DND-41 (cell line): ENCODE results near the gene TNS3.

Source experiments
- ATAC-seq: fragments of 200-7000 bp; cut with Tn5 transposase; 3 replicates; pipeline ENCODE4 v1.9.1; 2021; ENCODE audit warnings: low read depth; ENCODE audit not compliant: insufficient read depth
- DNase-seq: peaks from one replicate; pipeline ENCODE4 v3.0.0-alpha.2; 2020
- H2AFZ ChIP-seq: 2 replicates; pipeline ENCODE4 v1.6.0; 2012; ENCODE audit warnings: low read depth, low read length
- H3K27ac ChIP-seq: 2 replicates; pipeline ENCODE4 v1.5.1; 2012; ENCODE audit warnings: low read length, inconsistent platforms
- H3K27me3 ChIP-seq: fragments of 200-600 bp; sonication (generic); 2 replicates; pipeline ENCODE4 v1.6.0; 2012; ENCODE audit warnings: low read length, mild to moderate bottlenecking, inconsistent platforms; ENCODE audit not compliant: insufficient read depth, poor library complexity
- H3K36me3 ChIP-seq: 2 replicates; pipeline ENCODE4 v1.5.1; 2012; ENCODE audit warnings: low read length, inconsistent platforms; ENCODE audit not compliant: insufficient read depth
- H3K4me1 ChIP-seq: 2 replicates; pipeline ENCODE4 v1.5.1; 2012; ENCODE audit warnings: mild to moderate bottlenecking, low read length; ENCODE audit not compliant: insufficient read depth
- H3K4me2 ChIP-seq: 2 replicates; pipeline ENCODE4 v1.6.0; 2012; ENCODE audit warnings: mild to moderate bottlenecking, moderate library complexity, low read length, inconsistent platforms; ENCODE audit not compliant: insufficient read depth
- H3K4me3 ChIP-seq, 2 experiments: fragments of 200-600 bp in 1 of 2; shearing (Covaris generic) in 1 of 2; 2 replicates each; pipeline ENCODE4 v1.5.1; 2012 to 2016; ENCODE audit warnings: inconsistent platforms in 2 of 2, low read length in 2 of 2, mild to moderate bottlenecking in 2 of 2, low read depth in 1 of 2, moderate library complexity in 1 of 2
- H3K79me2 ChIP-seq: 2 replicates; pipeline ENCODE4 v1.6.0; 2012; ENCODE audit warnings: low read length, inconsistent platforms; ENCODE audit not compliant: insufficient read depth
- H3K9ac ChIP-seq: 2 replicates; pipeline ENCODE4 v1.6.0; 2012; ENCODE audit warnings: low read depth, mild to moderate bottlenecking, inconsistent platforms, low read length, moderate library complexity
- H3K9me3 ChIP-seq: 2 replicates; pipeline ENCODE4 v1.5.1; 2012; ENCODE audit warnings: low read length, moderate library complexity, mild to moderate bottlenecking, inconsistent platforms; ENCODE audit not compliant: insufficient read depth, severe bottlenecking
- H4K20me1 ChIP-seq: 2 replicates; pipeline ENCODE4 v1.6.0; 2012; ENCODE audit warnings: low read length; ENCODE audit not compliant: insufficient read depth
- CTCF ChIP-seq: IDR thresholded peaks from 2 replicates; pipeline ENCODE4 v1.5.1; 2012; ENCODE audit warnings: borderline replicate concordance, low read length, moderate library complexity, mild to moderate bottlenecking; ENCODE audit not compliant: poor library complexity, severe bottlenecking; ENCODE audit errors: extremely low read depth
- EZH2 ChIP-seq: IDR thresholded peaks from 3 replicates; pipeline ENCODE4 v1.6.1; 2012; ENCODE audit warnings: borderline replicate concordance, low read depth, mild to moderate bottlenecking, moderate library complexity, low read length, inconsistent platforms; ENCODE audit not compliant: severe bottlenecking

The TNS3 gene

DNA sequence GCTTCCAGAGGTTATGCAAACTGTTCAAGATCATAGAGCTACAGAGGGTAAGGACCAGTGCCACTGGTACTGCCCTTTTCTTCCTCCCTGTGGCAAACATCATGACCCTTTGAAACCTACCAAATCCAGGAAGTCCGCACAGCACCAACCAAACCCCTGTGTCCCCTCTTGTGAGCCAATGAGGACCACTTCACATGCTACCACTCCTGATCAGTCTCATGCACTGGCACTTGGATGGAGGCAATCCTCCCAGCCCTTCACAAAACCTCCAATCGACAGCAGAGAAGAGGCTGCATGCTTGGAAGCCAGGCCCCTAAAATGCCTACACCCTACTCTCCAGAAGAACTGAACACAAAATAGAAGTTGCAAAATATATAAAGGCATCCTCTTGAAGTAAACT is 248.0 kb downstream of the TNS3 start:
- no peaks in the 10 kb centered on the region for H3K36me3 ChIP-seq
- DNase-seq (no peak), ATAC-seq (no peak)
- no peak overlapping the region for H3K27ac ChIP-seq
- no peaks in the 10 kb centered on the region for H3K9me3 ChIP-seq
- no peaks in the 10 kb centered on the region for H3K4me1 ChIP-seq
- no peak overlapping the region for H3K4me3 ChIP-seq
- no peak overlapping the region for H3K9ac ChIP-seq
- peaks cover 3% of the 10 kb centered on the region for H3K27me3 ChIP-seq
- H2AFZ ChIP-seq, result no peak overlapping the region
- H3K79me2 ChIP-seq, result no peaks in the 10 kb centered on the region
- TF ChIP-seq CTCF (no peak), EZH2 (no peak)
- no peak overlapping the region for H3K4me2 ChIP-seq
- no peaks in the 10 kb centered on the region for H4K20me1 ChIP-seq

GRCh38 chr7:47333554-47333887 is 248.4 kb downstream of the TNS3 start:
- Histone ChIP-seq H3K4me3 (no peak overlapping the region), H3K27me3 (peaks cover 3% of the 10 kb centered on the region), H3K27ac (no peak overlapping the region), H3K9me3 (no peaks in the 10 kb centered on the region), H3K36me3 (no peaks in the 10 kb centered on the region), H3K4me1 (no peaks in the 10 kb centered on the region), H2AFZ (no peak overlapping the region), H3K79me2 (no peaks in the 10 kb centered on the region), H3K9ac (no peak overlapping the region), H3K4me2 (no peak overlapping the region), H4K20me1 (no peaks in the 10 kb centered on the region)
- ATAC-seq (no peak), DNase-seq (no peak)
- TF ChIP-seq CTCF, result no peak
- no peak for TF ChIP-seq EZH2

- DNase-seq (no peak), ATAC-seq (no peak)
- Histone ChIP-seq H3K27me3 (peaks cover 3% of the 10 kb centered on the region), H4K20me1 (no peaks in the 10 kb centered on the region), H3K9me3 (no peaks in the 10 kb centered on the region), H3K9ac (no peak overlapping the region), H3K4me2 (no peak overlapping the region), H3K79me2 (no peaks in the 10 kb centered on the region), H2AFZ (no peak overlapping the region), H3K4me1 (no peaks in the 10 kb centered on the region), H3K36me3 (no peaks in the 10 kb centered on the region), H3K4me3 (no peak overlapping the region), H3K27ac (no peak overlapping the region)
- TF ChIP-seq CTCF (no peak), EZH2 (no peak)
Observed at GRCh38 chr7:47332681-47333553, 249.0 kb downstream of the TNS3 start.
